ENCODE results near the gene PRDM16.

The PRDM16 gene

GRCh38 chr1:3410142-3410925 is 341.3 kb downstream of the PRDM16 start:
- ATAC-seq: peak; percentile 88
- TF ChIP-seq PATZ1 (CRISPR knock-in tag; IDR thresholded peaks at IDR 0.05; ENCODE audit: borderline replicate concordance) (no peak), ISL1 (CRISPR knock-in tag; IDR thresholded peaks at IDR 0.05) (no peak)

DNA sequence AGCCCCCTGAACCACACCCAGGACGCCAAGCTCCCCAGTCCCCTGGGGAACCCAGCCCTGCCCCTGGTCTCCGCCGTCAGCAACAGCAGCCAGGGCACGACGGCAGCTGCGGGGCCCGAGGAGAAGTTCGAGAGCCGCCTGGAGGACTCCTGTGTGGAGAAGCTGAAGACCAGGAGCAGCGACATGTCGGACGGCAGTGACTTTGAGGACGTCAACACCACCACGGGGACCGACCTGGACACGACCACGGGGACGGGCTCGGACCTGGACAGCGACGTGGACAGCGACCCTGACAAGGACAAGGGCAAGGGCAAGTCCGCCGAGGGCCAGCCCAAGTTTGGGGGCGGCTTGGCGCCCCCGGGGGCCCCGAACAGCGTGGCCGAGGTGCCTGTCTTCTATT is 342.8 kb downstream of the PRDM16 start:
- TF ChIP-seq ISL1 (CRISPR knock-in tag; IDR thresholded peaks at IDR 0.05): no peak
- TF ChIP-seq SNAI2 (CRISPR knock-in tag; IDR thresholded peaks at IDR 0.05): no peak
- TF ChIP-seq BACH2 (CRISPR knock-in tag; IDR thresholded peaks at IDR 0.05; ENCODE audit: borderline replicate concordance): no peak
- no peak for TF ChIP-seq ZNF8 (CRISPR knock-in tag; IDR thresholded peaks at IDR 0.05)
- no peak for TF ChIP-seq CSRNP3 (CRISPR knock-in tag; IDR thresholded peaks at IDR 0.05)
- TF ChIP-seq TCF4 (CRISPR knock-in tag; IDR thresholded peaks at IDR 0.05; ENCODE audit: borderline replicate concordance): no peak
- TF ChIP-seq CREB5 (CRISPR knock-in tag; IDR thresholded peaks at IDR 0.05; ENCODE audit: low read depth): no peak
- no peak for TF ChIP-seq ARNTL (CRISPR knock-in tag; IDR thresholded peaks at IDR 0.05; ENCODE audit: borderline replicate concordance, low read depth)
- TF ChIP-seq TOX (CRISPR knock-in tag; IDR thresholded peaks at IDR 0.05; ENCODE audit: borderline replicate concordance): no peak
- TF ChIP-seq GLIS3 (CRISPR knock-in tag; IDR thresholded peaks at IDR 0.05): no peak
- TF ChIP-seq OSR1 (CRISPR knock-in tag; IDR thresholded peaks at IDR 0.05): no peak
- TF ChIP-seq ZFP3 (CRISPR knock-in tag; IDR thresholded peaks at IDR 0.05): no peak
- TF ChIP-seq RARB (CRISPR knock-in tag; IDR thresholded peaks at IDR 0.05): no peak
- no peak for TF ChIP-seq ZNF565 (CRISPR knock-in tag; conservative IDR thresholded peaks at IDR 0.05; ENCODE audit: low read depth)
- no peak for TF ChIP-seq ZC3H10 (CRISPR knock-in tag; IDR thresholded peaks at IDR 0.05)
- no peak for TF ChIP-seq PATZ1 (CRISPR knock-in tag; IDR thresholded peaks at IDR 0.05; ENCODE audit: borderline replicate concordance)
- TF ChIP-seq ESRRG (CRISPR knock-in tag; IDR thresholded peaks at IDR 0.05): no peak
- no peak for TF ChIP-seq ZNF70 (CRISPR knock-in tag; IDR thresholded peaks at IDR 0.05)
- TF ChIP-seq ZFP30 (CRISPR knock-in tag; IDR thresholded peaks at IDR 0.05): no peak
- TF ChIP-seq CSDC2 (CRISPR knock-in tag; IDR thresholded peaks at IDR 0.05): no peak
- no peak for ATAC-seq

DNA sequence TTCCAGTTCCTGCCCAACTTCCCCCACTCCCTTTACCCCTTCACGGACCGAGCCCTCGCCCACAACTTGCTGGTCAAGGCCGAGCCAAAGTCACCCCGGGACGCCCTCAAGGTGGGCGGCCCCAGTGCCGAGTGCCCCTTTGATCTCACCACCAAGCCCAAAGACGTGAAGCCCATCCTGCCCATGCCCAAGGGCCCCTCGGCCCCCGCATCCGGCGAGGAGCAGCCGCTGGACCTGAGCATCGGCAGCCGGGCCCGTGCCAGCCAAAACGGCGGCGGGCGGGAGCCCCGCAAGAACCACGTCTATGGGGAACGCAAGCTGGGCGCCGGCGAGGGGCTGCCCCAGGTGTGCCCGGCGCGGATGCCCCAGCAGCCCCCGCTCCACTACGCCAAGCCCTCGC is 343.4 kb downstream of the PRDM16 start:
- ATAC-seq: no peak
- no peak for TF ChIP-seq ISL1 (CRISPR knock-in tag; IDR thresholded peaks at IDR 0.05)
- no peak for TF ChIP-seq SNAI2 (CRISPR knock-in tag; IDR thresholded peaks at IDR 0.05)
- TF ChIP-seq ESRRG (CRISPR knock-in tag; IDR thresholded peaks at IDR 0.05): no peak
- TF ChIP-seq BACH2 (CRISPR knock-in tag; IDR thresholded peaks at IDR 0.05; ENCODE audit: borderline replicate concordance): no peak
- TF ChIP-seq ZNF8 (CRISPR knock-in tag; IDR thresholded peaks at IDR 0.05): no peak
- no peak for TF ChIP-seq TSHZ2 (CRISPR knock-in tag; IDR thresholded peaks at IDR 0.05)
- no peak for TF ChIP-seq RARB (CRISPR knock-in tag; IDR thresholded peaks at IDR 0.05)
- TF ChIP-seq CSDC2 (CRISPR knock-in tag; IDR thresholded peaks at IDR 0.05): no peak
- TF ChIP-seq ARNTL (CRISPR knock-in tag; IDR thresholded peaks at IDR 0.05; ENCODE audit: borderline replicate concordance, low read depth): no peak
- TF ChIP-seq TCF4 (CRISPR knock-in tag; IDR thresholded peaks at IDR 0.05; ENCODE audit: borderline replicate concordance): no peak
- no peak for TF ChIP-seq PPARA (CRISPR knock-in tag; IDR thresholded peaks at IDR 0.05; ENCODE audit: borderline replicate concordance)
- no peak for TF ChIP-seq PATZ1 (CRISPR knock-in tag; IDR thresholded peaks at IDR 0.05; ENCODE audit: borderline replicate concordance)
- TF ChIP-seq, protein P1, sequence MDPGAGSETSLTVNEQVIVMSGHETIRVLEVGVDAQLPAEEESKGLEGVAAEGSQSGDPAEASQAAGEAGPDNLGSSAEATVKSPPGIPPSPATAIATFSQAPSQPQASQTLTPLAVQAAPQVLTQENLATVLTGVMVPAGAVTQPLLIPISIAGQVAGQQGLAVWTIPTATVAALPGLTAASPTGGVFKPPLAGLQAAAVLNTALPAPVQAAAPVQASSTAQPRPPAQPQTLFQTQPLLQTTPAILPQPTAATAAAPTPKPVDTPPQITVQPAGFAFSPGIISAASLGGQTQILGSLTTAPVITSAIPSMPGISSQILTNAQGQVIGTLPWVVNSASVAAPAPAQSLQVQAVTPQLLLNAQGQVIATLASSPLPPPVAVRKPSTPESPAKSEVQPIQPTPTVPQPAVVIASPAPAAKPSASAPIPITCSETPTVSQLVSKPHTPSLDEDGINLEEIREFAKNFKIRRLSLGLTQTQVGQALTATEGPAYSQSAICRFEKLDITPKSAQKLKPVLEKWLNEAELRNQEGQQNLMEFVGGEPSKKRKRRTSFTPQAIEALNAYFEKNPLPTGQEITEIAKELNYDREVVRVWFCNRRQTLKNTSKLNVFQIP (CRISPR knock-in tag; IDR thresholded peaks at IDR 0.05; ENCODE audit: borderline replicate concordance, low read depth): no peak
- TF ChIP-seq ZNF70 (CRISPR knock-in tag; IDR thresholded peaks at IDR 0.05): no peak
